Colonic mucosa (tissue), 4 donors: Measurements from ENCODE around the gene ADISSP. TPM values are rescaled to one million over a fixed set of nuclear protein-coding genes. Genes with fewer than 3 reads are reported as not detected.

ENCODE experiments used
- DNase-seq: peaks from one replicate; pipeline ENCODE4 v3.0.0-alpha.2; 2020
- H3K27ac ChIP-seq: fragments of 200-600 bp; one replicate; pipeline ENCODE4 v1.8.0; 2021
- H3K27me3 ChIP-seq: fragments of 200-600 bp; one replicate; pipeline ENCODE4 v1.8.0; 2021
- H3K36me3 ChIP-seq: fragments of 200-600 bp; one replicate; pipeline ENCODE4 v1.8.0; 2021
- H3K4me1 ChIP-seq: fragments of 200-600 bp; one replicate; pipeline ENCODE4 v1.8.0; 2021; ENCODE audit warnings: mild to moderate bottlenecking
- H3K4me3 ChIP-seq: fragments of 200-600 bp; one replicate; pipeline ENCODE4 v1.8.0; 2021
- H3K9ac ChIP-seq, 2 donors: one replicate each; pipeline ENCODE4 v1.7.0; 2013; ENCODE audit warnings: control low read depth in 2 of 2, low read depth in 2 of 2, low read length in 2 of 2
- H3K9me3 ChIP-seq: fragments of 200-600 bp; one replicate; pipeline ENCODE4 v1.8.0; 2021
- CTCF ChIP-seq: fragments of 200-600 bp; IDR thresholded peaks from one replicate; pipeline ENCODE4 v1.8.0; 2022; ENCODE audit warnings: antibody characterized with exemption, mild to moderate bottlenecking
- intact Hi-C: fragments of 100-400 bp; cut with DNase I; formaldehyde crosslinking; loops from one replicate; pipeline ENCODE4 v1.14.1; 2022
- total RNA-seq, 2 donors: library from RNA; stranded (reverse); fragmentation: NEBNext Ultra II Directional in 1 of 2; extraction: Animal tissue kit (Norgen Biotek cat#: 25700) in 1 of 2; gene quantifications; one replicate each; pipeline ENCODE4 v1.2.1, GENCODE V29; 2021
- donor health status: healthy.
- donor health status: DM: no; HTN: no; CAD: no.
- donor health status: DM: no; HTN: no; CAD: no.

ADISSP gene
- total RNA-seq, 2 donors from 2014 or later, result 20.6 to 37.7 TPM

GRCh38 chr20:3747471-3747870 is 20.1 kb downstream of the ADISSP start:
- no peaks in the 10 kb centered on the region for H3K4me1 ChIP-seq
- H3K9ac ChIP-seq, result no peak overlapping the region
- H3K27ac ChIP-seq, result no peak overlapping the region
- H3K36me3 ChIP-seq, result no peaks in the 10 kb centered on the region
- peaks cover 15% of the 10 kb centered on the region for H3K27me3 ChIP-seq
- H3K4me3 ChIP-seq, result no peak overlapping the region
- intact Hi-C loops, result no loop called here
- H3K9me3 ChIP-seq, result no peaks in the 10 kb centered on the region
- no peak for TF ChIP-seq CTCF
- DNase-seq, result no peak

GRCh38 chr20:3745686-3746173 is 21.8 kb downstream of the ADISSP start:
- Histone ChIP-seq H3K4me3 (no peak overlapping the region), H3K36me3 (no peaks in the 10 kb centered on the region), H3K27me3 (peaks cover 10% of the 10 kb centered on the region), H3K9me3 (no peaks in the 10 kb centered on the region), H3K9ac (no peak overlapping the region), H3K4me1 (no peaks in the 10 kb centered on the region), H3K27ac (no peak overlapping the region)
- no peak for DNase-seq
- no peak for TF ChIP-seq CTCF
- intact Hi-C loops, result no loop called here

GRCh38 chr20:3744806-3745685 is 22.5 kb downstream of the ADISSP start:
- peak; percentile 70 for DNase-seq
- H3K36me3 ChIP-seq, result no peaks in the 10 kb centered on the region
- TF ChIP-seq CTCF, result no peak
- H3K9me3 ChIP-seq, result no peaks in the 10 kb centered on the region
- H3K27ac ChIP-seq, result no peak overlapping the region
- H3K4me3 ChIP-seq, result no peak overlapping the region
- peaks cover 3% of the 10 kb centered on the region for H3K27me3 ChIP-seq
- H3K4me1 ChIP-seq, result no peaks in the 10 kb centered on the region
- H3K9ac ChIP-seq, result no peak overlapping the region
- intact Hi-C loops, result no loop called here

- H3K4me1 ChIP-seq, result no peaks in the 10 kb centered on the region
- no peak for DNase-seq
- no peak overlapping the region for H3K9ac ChIP-seq
- no peaks in the 10 kb centered on the region for H3K36me3 ChIP-seq
- intact Hi-C loops, result no loop called here
- H3K27me3 ChIP-seq, result no peaks in the 10 kb centered on the region
- no peak overlapping the region for H3K27ac ChIP-seq
- no peak overlapping the region for H3K4me3 ChIP-seq
- no peak for TF ChIP-seq CTCF
- no peaks in the 10 kb centered on the region for H3K9me3 ChIP-seq
Measured at GRCh38 chr20:3744037-3744436, 23.5 kb downstream of the ADISSP start.

- Histone ChIP-seq H3K27me3 (no peaks in the 10 kb centered on the region), H3K4me3 (no peak overlapping the region), H3K36me3 (no peaks in the 10 kb centered on the region), H3K27ac (no peak overlapping the region), H3K9me3 (no peaks in the 10 kb centered on the region), H3K4me1 (no peaks in the 10 kb centered on the region), H3K9ac (no peak overlapping the region)
- TF ChIP-seq CTCF, result no peak
- intact Hi-C loops, result no loop called here
- DNase-seq, result no peak
Measured at GRCh38 chr20:3743251-3743650, 24.3 kb downstream of the ADISSP start.
